MM.1S (cell line): ENCODE measurements around the gene SCYGR4.

ENCODE experiments used
- EZH2 ChIP-seq: fragments of 300-600 bp; sonication (generic); optimal IDR thresholded peaks from 2 replicates; pipeline ENCODE3; 2017; ENCODE audit warnings: low read depth, mild to moderate bottlenecking, antibody characterized with exemption, low read length, mixed read lengths
- TF ChIP-seq, protein P1 (sequence below): fragments of 300-600 bp; sonication (generic); IDR thresholded peaks from 2 replicates; pipeline ENCODE4 v1.5.1; 2016; ENCODE audit warnings: antibody characterized with exemption, low read length, mixed read lengths

DNA sequence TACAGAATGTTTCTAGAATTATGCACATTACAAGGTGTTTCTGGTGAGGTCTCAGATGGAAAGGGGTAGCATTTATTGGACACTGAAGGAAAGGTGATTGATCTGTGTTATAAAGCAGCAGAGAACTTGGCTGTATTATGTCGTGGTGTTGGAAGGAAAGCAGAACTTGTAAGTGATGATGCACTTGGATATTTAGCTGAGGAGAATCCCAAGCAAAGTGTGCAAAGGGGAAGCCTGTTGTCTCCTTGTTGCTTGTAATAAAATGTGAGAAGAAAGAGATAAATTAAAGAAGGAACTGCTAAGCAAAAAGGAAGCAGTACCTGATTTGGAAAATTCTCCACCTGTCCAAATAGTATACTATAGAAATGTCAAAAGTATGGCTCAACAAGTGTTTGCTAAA, 37.1 kb downstream of the SCYGR4 start:
- TF ChIP-seq, protein P1, sequence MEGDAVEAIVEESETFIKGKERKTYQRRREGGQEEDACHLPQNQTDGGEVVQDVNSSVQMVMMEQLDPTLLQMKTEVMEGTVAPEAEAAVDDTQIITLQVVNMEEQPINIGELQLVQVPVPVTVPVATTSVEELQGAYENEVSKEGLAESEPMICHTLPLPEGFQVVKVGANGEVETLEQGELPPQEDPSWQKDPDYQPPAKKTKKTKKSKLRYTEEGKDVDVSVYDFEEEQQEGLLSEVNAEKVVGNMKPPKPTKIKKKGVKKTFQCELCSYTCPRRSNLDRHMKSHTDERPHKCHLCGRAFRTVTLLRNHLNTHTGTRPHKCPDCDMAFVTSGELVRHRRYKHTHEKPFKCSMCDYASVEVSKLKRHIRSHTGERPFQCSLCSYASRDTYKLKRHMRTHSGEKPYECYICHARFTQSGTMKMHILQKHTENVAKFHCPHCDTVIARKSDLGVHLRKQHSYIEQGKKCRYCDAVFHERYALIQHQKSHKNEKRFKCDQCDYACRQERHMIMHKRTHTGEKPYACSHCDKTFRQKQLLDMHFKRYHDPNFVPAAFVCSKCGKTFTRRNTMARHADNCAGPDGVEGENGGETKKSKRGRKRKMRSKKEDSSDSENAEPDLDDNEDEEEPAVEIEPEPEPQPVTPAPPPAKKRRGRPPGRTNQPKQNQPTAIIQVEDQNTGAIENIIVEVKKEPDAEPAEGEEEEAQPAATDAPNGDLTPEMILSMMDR: no peak
- TF ChIP-seq EZH2: no peak
